CD4-positive, alpha-beta T cell (primary cell): ENCODE data around the gene EYA2. TPM values are rescaled to one million over a fixed set of nuclear protein-coding genes. Genes with fewer than 3 reads are reported as not detected.
A peak's percentile ranks its signal among the peaks of the same experiment; 100 is the strongest.

Experiments
- ATAC-seq: fragments of 200-7000 bp; cut with Tn5 transposase; one replicate; pipeline ENCODE4 v1.10.0; 2022; ENCODE audit warnings: mild to moderate bottlenecking; ENCODE audit not compliant: poor library complexity
- CTCF ChIA-PET: fragments of 350-600 bp; sonication (Branson Sonifier 250); formaldehyde crosslinking; loops from one replicate; lab custom pipeline; 2021; ENCODE audit warnings: antibody characterized with exemption, inconsistent platforms; lab: Charles Lee
- POLR2A ChIA-PET: fragments of 350-600 bp; sonication (Branson Sonifier 250); formaldehyde crosslinking; loops from one replicate; lab custom pipeline; 2021; ENCODE audit warnings: antibody characterized with exemption, inconsistent platforms; lab: Charles Lee
- DNase-seq, 14 experiments: peaks; one replicate each; pipeline ENCODE4 v3.0.0-alpha.2; 2013 to 2020; ENCODE audit warnings: mixed read lengths in 2 of 14
- H3K27ac ChIP-seq, 2 donors: one replicate each; pipeline versions ENCODE4 v1.5.1 to v1.7.0; 2013; ENCODE audit warnings: low read length in 2 of 2, low read depth in 1 of 2, mild to moderate bottlenecking in 1 of 2
- H3K27me3 ChIP-seq, 2 experiments: 1 replicate in 1 of 2; 2 replicates in 1 of 2; pipeline versions ENCODE4 v1.6.1 to v1.7.0; 2013; ENCODE audit warnings: low read length in 2 of 2, control low read depth in 1 of 2, mild to moderate bottlenecking in 1 of 2, moderate library complexity in 1 of 2; ENCODE audit not compliant: insufficient read depth in 2 of 2, control insufficient read depth in 1 of 2
- H3K36me3 ChIP-seq: one replicate; pipeline ENCODE4 v1.6.1; 2013; ENCODE audit warnings: low read length, control low read depth; ENCODE audit not compliant: insufficient read depth
- H3K4me1 ChIP-seq: one replicate; pipeline ENCODE4 v1.6.1; 2013; ENCODE audit warnings: low read length, control low read depth; ENCODE audit not compliant: insufficient read depth
- H3K4me3 ChIP-seq: one replicate; pipeline ENCODE4 v1.5.1; 2013; ENCODE audit warnings: mild to moderate bottlenecking, low read length, moderate library complexity
- H3K9me3 ChIP-seq, 2 experiments: 1 replicate in 1 of 2; 2 replicates in 1 of 2; pipeline versions ENCODE4 v1.6.1 to v1.7.0; 2013; ENCODE audit warnings: low read length in 2 of 2, mild to moderate bottlenecking in 2 of 2, control low read depth in 1 of 2, moderate library complexity in 1 of 2; ENCODE audit not compliant: control insufficient read depth in 1 of 2, insufficient read depth in 1 of 2
- H3K27ac Mint-ChIP-seq: one replicate; pipeline ENCODE4 v1.8.0; 2020; ENCODE audit warnings: mixed read lengths
- H3K27me3 Mint-ChIP-seq: one replicate; pipeline ENCODE4 v1.8.0; 2021; ENCODE audit warnings: mixed read lengths
- H3K36me3 Mint-ChIP-seq: one replicate; pipeline ENCODE4 v1.8.0; 2021; ENCODE audit warnings: low read depth, mixed read lengths
- H3K4me1 Mint-ChIP-seq: one replicate; pipeline ENCODE4 v1.8.0; 2021; ENCODE audit warnings: low read depth, mixed read lengths
- H3K4me3 Mint-ChIP-seq: one replicate; pipeline ENCODE4 v1.8.0; 2020; ENCODE audit warnings: mild to moderate bottlenecking, mixed read lengths
- H3K9me3 Mint-ChIP-seq: one replicate; pipeline ENCODE4 v1.8.0; 2020; ENCODE audit warnings: mixed read lengths
- CTCF ChIP-seq: fragments of 200-600 bp; IDR thresholded peaks from one replicate; pipeline ENCODE4 v1.8.0; 2022; ENCODE audit warnings: antibody characterized with exemption, mild to moderate bottlenecking
- intact Hi-C, 2 experiments: fragments of 100-400 bp; cut with DNase I in 1 of 2; cut with micrococcal nuclease in 1 of 2; formaldehyde crosslinking; loops; one replicate each; pipeline versions ENCODE4 v1.15.1 to v1.9.0; 2023 to 2025; cut with DNase I, micrococcal nuclease
- total RNA-seq, 174 experiments: library from RNA in 2 of 174; stranded (reverse) in 2 of 174; gene quantifications; one replicate each; pipeline ENCODE4 v1.2.3 and lab custom pipeline; 2021 to 2026

The EYA2 gene
- total RNA-seq, 2 experiments from 2014 or later: not detected

GRCh38 chr20:47122560-47122959, 227.9 kb downstream of the EYA2 start:
- Histone ChIP-seq H3K36me3 (no peaks in the 10 kb centered on the region), H3K27me3 (peaks cover 4 to 9% of the 10 kb centered on the region in 2 experiments), H3K4me1 (no peaks in the 10 kb centered on the region), H3K9me3 (no peaks in the 10 kb centered on the region), H3K27ac (no peak overlapping the region), H3K4me3 (no peak overlapping the region)
- CTCF ChIA-PET: no interaction called here
- Mint-ChIP-seq H3K36me3 (no peaks in the 10 kb centered on the region), H3K9me3 (no peaks in the 10 kb centered on the region), H3K27ac (no peak overlapping the region), H3K27me3 (peaks cover 32% of the 10 kb centered on the region), H3K4me1 (no peaks in the 10 kb centered on the region), H3K4me3 (no peak overlapping the region)
- no peak for ATAC-seq
- no peak for DNase-seq
- intact Hi-C loops: no loop called here
- POLR2A ChIA-PET: no interaction called here
- no peak for TF ChIP-seq CTCF

- Mint-ChIP-seq H3K9me3 (no peaks in the 10 kb centered on the region), H3K27ac (no peak overlapping the region), H3K4me3 (no peak overlapping the region), H3K27me3 (peaks cover 37% of the 10 kb centered on the region), H3K4me1 (no peaks in the 10 kb centered on the region), H3K36me3 (no peaks in the 10 kb centered on the region)
- intact Hi-C loops: no loop called here
- Histone ChIP-seq H3K4me1 (no peaks in the 10 kb centered on the region), H3K36me3 (no peaks in the 10 kb centered on the region), H3K27ac (no peak overlapping the region), H3K9me3 (no peaks in the 10 kb centered on the region), H3K4me3 (no peak overlapping the region), H3K27me3 (peaks cover 0 to 8% of the 10 kb centered on the region in 2 experiments)
- ATAC-seq: no peak
- POLR2A ChIA-PET: no interaction called here
- DNase-seq: peak in 2 of 14 experiments; percentile 33 to 46
- CTCF ChIA-PET: no interaction called here
- TF ChIP-seq CTCF: no peak
Observed at GRCh38 chr20:47124181-47124717, 229.6 kb downstream of the EYA2 start.

- intact Hi-C loops: no loop called here
- no peak overlapping the region for H3K27ac Mint-ChIP-seq
- no peak overlapping the region for H3K4me3 ChIP-seq
- DNase-seq (no peak), ATAC-seq (no peak)
- no peak for TF ChIP-seq CTCF
- no peaks in the 10 kb centered on the region for H3K4me1 Mint-ChIP-seq
- ChIA-PET CTCF (interaction anchor here (0.7 kb wide), 1 partner anchor 11 kb away, joined by 3 read pairs; no protein-coding TSS in a partner anchor), POLR2A (no interaction called here)
- peaks cover 0 to 8% of the 10 kb centered on the region in 2 experiments for H3K27me3 ChIP-seq
- no peak overlapping the region for H3K4me3 Mint-ChIP-seq
- no peaks in the 10 kb centered on the region for H3K9me3 ChIP-seq
- H3K9me3 Mint-ChIP-seq: no peaks in the 10 kb centered on the region
- H3K36me3 Mint-ChIP-seq: no peaks in the 10 kb centered on the region
- peaks cover 40% of the 10 kb centered on the region for H3K27me3 Mint-ChIP-seq
- H3K36me3 ChIP-seq: no peaks in the 10 kb centered on the region
- no peaks in the 10 kb centered on the region for H3K4me1 ChIP-seq
- H3K27ac ChIP-seq: no peak overlapping the region
Observed at GRCh38 chr20:47125508-47125757, 230.8 kb downstream of the EYA2 start.
